GM18499 (cell line): Measurements from ENCODE around the gene ADGRB3.

Experiments used
- ATAC-seq: cut with Tn5 transposase; IDR thresholded peaks from one replicate; pipeline ENCODE4 v1.9.1; 2021; ENCODE audit warnings: moderate number of reproducible peaks; ENCODE audit not compliant: insufficient read depth, unreplicated experiment

The ADGRB3 gene

GRCh38 chr6:68634726-68635411 is at the start of gene ADGRB3:
Gene ADGRB3 (plus strand): TSS chr6:68635282. CDS start chr6:68638676, 3,394 bp downstream.
- ATAC-seq = no peak

DNA sequence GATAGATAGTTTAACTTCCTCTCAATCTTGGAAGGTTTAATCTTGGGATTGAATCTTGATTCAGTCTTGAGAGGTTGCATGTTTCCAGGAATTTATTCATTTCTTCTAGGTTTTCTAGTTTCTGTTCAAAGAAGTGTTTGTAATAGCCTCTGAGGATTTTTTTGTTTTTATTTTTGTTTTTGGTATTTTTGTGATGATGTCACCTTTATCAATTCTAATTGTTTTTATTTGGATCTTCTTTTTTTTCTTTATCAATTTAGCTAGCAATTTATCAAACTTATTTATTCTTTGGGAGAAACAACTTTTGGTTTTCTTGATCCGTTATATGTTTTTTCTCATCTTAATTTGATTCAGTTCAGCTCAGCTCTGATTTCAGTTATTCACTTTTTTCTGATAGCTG is 41.5 kb upstream of the ADGRB3 start:
- no peak for ATAC-seq

DNA sequence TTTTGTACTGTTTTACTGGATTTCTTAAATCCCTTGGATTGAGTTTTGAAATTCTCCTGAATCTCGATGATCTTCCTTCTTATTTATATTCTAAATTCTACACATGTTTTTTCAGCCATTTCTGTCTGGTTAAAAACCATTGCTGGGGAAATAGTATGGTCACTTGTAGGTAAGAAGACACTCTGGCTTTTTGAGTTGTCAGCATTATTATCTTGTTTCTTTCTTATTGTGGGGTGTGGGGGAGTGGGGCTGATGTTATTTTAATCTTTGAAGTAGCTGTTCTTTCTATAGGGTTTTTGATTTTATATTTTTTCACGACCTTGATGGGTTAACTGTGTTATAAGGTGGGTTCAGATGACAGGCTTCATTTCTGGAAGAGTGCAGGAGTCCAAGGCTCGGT is 37.4 kb upstream of the ADGRB3 start:
- ATAC-seq = no peak

DNA sequence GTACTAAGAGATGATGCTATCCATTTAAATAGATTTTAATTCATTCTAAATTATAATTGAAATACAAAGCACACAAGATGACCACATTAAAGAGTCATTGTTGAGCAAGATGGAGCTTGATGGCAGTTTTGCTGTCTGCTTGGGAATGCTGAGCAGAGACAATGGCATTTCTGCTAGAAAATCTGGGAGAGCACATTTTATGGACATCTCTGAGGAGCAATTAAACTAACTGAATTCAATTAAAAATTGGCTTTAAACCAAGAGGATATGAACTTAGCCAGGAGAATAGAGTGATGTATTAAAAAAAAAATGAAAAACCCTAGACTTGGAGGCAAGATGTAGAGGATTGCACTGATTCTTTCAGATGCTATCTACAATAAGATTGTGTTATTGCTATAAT is 19.1 kb upstream of the ADGRB3 start:
- no peak for ATAC-seq

- no peak for ATAC-seq
Measured at GRCh38 chr6:68625998-68626397, 9.1 kb upstream of the ADGRB3 start.

DNA sequence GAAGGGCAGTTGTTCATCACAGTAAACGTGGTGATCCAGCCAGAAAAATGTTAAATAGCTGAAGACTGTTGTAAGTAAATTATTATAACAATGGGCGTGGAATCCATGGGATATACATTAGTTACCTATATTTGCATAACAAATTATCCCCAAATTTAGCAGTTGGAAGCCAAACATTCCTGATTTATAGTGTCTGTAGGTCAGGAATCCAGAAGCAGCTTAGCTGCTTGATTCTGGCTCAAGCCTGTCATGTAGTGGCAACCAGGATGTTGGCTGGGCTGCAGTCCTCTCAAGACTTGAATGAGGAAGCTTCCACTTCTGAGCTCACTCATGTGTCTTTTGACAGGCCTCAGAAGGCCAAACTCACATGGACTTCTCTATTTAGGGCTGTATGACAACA is 6.9 kb upstream of the ADGRB3 start:
- no peak for ATAC-seq

- ATAC-seq = no peak
Measured at GRCh38 chr6:68632734-68633133, 2.3 kb upstream of the ADGRB3 start.

- ATAC-seq = no peak
Measured at GRCh38 chr6:68633281-68633971, 1.7 kb upstream of the ADGRB3 start.

- ATAC-seq = no peak
Measured at GRCh38 chr6:68633972-68634725, 933 bp upstream of the ADGRB3 start.

GRCh38 chr6:68635412-68635705 is 277 bp downstream of the ADGRB3 start:
- ATAC-seq = no peak

DNA sequence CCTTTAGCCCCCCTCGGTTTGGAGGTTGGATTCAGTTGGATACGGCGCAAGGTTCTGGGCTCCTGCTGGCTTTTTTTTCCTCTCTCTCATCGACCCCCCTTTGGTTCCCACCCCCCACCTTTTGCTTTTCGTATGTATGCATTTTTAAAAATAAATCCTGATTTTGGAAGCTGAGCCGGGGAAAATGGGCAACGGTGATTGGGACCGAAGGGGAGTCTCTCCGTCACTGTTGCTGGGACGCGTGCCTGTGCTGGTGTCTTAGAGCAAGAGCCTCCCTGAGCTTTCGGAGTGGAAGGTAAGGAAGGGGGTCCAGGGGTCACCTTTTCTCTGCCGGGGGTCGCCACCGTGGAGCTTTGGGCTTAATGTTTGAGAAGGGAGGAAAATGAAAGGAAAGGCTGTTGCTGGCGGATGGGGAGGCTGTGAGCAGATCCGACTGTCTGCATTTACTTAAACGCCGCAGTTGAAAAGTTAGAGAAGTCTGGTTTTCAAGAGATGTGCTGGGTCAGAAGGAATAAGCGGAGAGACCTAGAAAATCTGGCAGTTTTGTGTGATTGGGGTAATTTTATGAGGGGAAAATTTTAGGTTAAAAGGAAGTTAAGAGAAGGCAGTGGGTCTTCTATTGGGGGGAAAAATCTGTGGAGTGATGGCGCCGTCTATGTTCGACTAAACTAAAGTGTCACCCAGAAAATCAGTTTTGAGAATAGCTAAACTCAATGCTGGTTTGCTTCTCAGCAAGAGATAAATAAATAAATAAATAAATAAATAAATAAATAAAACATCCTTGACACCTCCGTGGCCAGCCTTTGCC is 828 bp downstream of the ADGRB3 start:
- ATAC-seq = no peak

DNA sequence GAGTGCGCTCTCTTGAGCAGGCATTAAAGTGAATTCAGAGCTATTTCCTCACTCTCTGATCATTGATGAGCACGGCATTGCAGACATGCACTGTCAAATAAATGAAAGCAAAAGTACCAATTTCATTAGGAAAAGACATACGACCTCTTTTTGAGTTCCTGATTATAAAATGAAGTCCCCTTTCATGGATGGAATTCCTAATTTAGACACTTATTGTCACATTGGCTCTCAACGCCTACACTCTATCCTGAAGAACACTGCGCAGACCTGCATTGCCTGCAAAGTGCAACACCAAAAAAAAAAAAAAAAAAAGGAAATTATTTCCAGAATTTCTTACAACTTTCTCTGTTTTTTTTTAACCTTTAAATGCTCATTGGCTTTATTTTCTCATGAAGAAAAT is 1.6 kb downstream of the ADGRB3 start:
- no peak for ATAC-seq

- ATAC-seq = no peak
Measured at GRCh38 chr6:68637071-68637470, 2.0 kb downstream of the ADGRB3 start.

DNA sequence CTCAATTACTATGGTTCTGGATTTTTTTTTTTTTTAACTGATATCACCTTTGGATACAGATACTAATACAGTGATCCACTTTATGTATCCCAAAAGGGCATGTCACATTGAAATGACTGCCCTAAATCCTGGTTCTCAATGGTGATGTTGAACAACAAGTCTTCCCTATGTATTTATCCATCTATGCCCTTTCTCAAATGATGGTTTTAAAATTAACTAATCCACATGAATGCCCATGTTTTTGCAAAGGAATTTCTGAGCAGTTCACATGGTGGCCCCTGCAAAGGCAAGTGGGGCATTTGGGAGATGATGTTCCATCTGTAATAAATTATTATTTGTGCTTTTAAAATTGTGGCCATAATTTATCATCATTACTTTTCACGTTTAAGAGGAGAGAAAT is 2.7 kb downstream of the ADGRB3 start:
- no peak for ATAC-seq

DNA sequence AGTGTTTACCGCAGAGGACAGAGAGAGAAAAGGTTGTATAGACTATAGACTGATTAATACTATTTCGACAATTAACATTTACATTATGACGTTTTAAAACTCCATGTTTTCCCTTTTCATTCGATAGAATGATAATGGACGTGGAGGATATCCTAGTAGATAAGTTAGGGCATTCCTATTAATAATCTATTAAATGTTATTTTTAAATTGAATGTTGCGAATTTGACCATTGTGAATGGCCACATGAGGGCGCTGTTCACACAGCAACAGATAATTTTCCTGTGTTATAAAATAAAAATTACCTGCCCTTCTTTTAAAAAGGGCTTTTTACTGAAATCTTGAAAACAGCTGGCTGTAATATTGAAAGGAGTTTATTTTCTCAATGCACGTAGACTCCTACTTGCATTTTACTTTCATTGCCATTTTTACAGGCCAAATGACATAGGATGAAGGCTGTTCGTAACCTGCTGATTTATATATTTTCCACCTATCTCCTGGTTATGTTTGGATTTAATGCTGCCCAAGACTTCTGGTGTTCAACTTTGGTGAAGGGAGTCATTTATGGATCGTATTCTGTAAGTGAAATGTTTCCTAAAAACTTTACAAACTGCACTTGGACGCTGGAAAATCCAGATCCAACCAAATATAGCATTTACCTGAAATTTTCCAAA is 3.3 kb downstream of the ADGRB3 start:
- no peak for ATAC-seq

GRCh38 chr6:68639211-68639610 is 4.1 kb downstream of the ADGRB3 start:
- no peak for ATAC-seq

GRCh38 chr6:68639826-68640490 is 4.9 kb downstream of the ADGRB3 start:
- ATAC-seq = no peak

GRCh38 chr6:68640491-68640835 is 5.4 kb downstream of the ADGRB3 start:
- ATAC-seq = no peak

GRCh38 chr6:68641172-68641571 is 6.1 kb downstream of the ADGRB3 start:
- no peak for ATAC-seq

DNA sequence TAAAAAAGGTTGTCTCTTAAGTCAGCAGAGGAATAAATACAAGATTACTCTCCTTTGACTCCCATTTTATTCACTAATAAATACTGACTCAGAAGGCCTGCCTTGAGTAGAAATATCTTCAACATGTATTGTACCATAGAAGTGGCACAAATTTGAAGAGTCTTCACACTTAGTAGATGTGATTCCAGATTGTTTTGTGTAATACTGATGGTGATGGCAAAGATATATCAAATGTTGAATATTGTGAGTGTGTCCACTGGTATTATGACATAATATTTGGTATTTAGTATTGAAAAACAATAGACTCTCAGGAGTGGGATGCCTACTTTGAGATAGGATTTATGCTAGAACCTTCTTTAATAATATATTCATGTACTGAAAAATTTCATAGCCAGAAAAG is 7.0 kb downstream of the ADGRB3 start:
- ATAC-seq = no peak
